ENCODE data around the gene NDST4. TPM values are rescaled to one million over a fixed set of nuclear protein-coding genes. Genes with fewer than 3 reads are reported as not detected.
"Not testable (repeated sequence)": the region's sequence is repeated elsewhere in the genome, so short reads cannot be mapped to it uniquely, and the experiment has no call there.

Gene NDST4
- total and polyA plus RNA-seq, 2 of the 13 experiments (the other 11 are each of a cell fraction or from before 2014, with no cell fraction given), result not detected

DNA sequence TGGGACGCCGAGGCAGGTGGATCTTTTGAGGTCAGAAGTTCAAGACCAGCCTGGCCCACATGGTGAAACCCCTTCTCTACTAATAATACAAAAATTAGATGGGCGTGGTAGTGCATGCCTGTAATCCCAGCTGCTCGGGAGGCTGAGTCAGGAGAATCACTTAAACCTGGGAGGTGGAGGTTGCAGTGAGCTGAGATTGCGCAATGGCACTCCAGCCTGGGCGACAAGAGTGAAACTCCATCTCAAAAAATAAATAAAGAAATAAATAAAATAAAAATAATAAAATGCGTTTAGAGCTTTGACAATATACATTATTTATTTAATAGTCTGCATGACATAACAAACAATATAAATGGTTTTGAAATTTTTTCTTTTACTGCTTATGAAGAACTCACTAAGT, 133.0 kb downstream of the NDST4 start:
- H3K27me3 ChIP-seq (ENCODE audit: control insufficient read depth in 1 of 2, insufficient read depth in 2 of 2, low read length in 2 of 2); BruUV-seq (replicated peaks); H4K20me1 ChIP-seq (ENCODE audit: insufficient read depth, low read length); DNase-seq (ENCODE audit: low spot score); FAIRE-seq; H3K36me3 ChIP-seq (replicated peaks in 1 of 2; ENCODE audit: control insufficient read depth in 1 of 2, insufficient read depth in 2 of 2, low read length in 2 of 2); H3K9me3 ChIP-seq (ENCODE audit: low read length); H3K4me1 ChIP-seq (ENCODE audit: insufficient read depth, low read length); CTCF ChIA-PET (ENCODE audit: low intra/inter-chr PET ratio, low total read pairs); in situ Hi-C loops (cut with HindIII; ENCODE audit: extremely low pct_ligation_motif_present, low pct_unique_long_range_greater_than_20kb); H3K4me2 ChIP-seq (ENCODE audit: low read depth, low read length); intact Hi-C loops (cut with micrococcal nuclease; ENCODE audit: unreplicated experiment); H2AFZ ChIP-seq (ENCODE audit: low read length); H3K9ac ChIP-seq (ENCODE audit: insufficient read depth, low read depth, low read length); H3K79me2 ChIP-seq (ENCODE audit: insufficient read depth, low read length); H3K27ac ChIP-seq (ENCODE audit: extremely low read length, insufficient read depth, low read length); H3K4me3 ChIP-seq (replicated peaks in 1 of 3; ENCODE audit: insufficient read depth in 1 of 3, low read depth in 2 of 3, low read length in 3 of 3); POLR2A ChIA-PET; ATAC-seq: not testable (repeated sequence)
- 6% methylated on average over 7 of the region's 7 CpGs for WGBS (ENCODE audit: low lambda C conversion rate)
- TF ChIP-seq CEBPB (IDR thresholded peaks at IDR 0.05; ENCODE audit: borderline replicate concordance, low read depth, low read length) (peak; percentile 56), CEBPG (CRISPR knock-in tag; IDR thresholded peaks at IDR 0.05) (0 out of 2 replicates have a peak, but pooled peaks have one; percentile 10)

DNA sequence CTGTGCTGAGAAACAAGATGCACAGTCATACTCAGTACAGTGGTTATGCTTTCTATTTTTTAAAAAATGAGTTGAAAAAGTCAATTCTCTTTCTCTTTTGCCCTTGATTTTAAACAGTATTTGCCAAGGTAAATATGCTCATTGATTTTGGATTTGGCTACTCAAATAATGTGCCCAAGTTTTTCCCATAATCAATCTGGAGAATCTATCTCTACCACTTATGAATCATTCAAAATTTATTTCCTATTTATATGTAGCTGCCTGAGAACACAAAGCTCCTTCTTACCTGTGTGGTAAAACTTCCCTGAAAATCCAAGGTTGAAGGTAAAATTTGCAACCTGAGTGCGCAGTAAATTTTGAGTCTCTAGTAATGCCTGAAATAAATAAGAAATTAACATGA, 136.5 kb downstream of the NDST4 start:
- DNase-seq (ENCODE audit: low spot score) (no peak), ATAC-seq (no peak), FAIRE-seq (no peak)
- no peak overlapping the region for H3K4me3 ChIP-seq (replicated peaks in 1 of 3; ENCODE audit: insufficient read depth in 1 of 3, low read depth in 2 of 3, low read length in 3 of 3)
- H3K79me2 ChIP-seq (ENCODE audit: insufficient read depth, low read length), result no peaks in the 10 kb centered on the region
- in situ Hi-C loops (cut with HindIII; ENCODE audit: extremely low pct_ligation_motif_present, low pct_unique_long_range_greater_than_20kb), result no loop called here
- no peaks in the 10 kb centered on the region for H4K20me1 ChIP-seq (ENCODE audit: insufficient read depth, low read length)
- H3K4me2 ChIP-seq (ENCODE audit: low read depth, low read length), result no peak overlapping the region
- no peak overlapping the region for H2AFZ ChIP-seq (ENCODE audit: low read length)
- ChIA-PET POLR2A (no interaction called here), CTCF (ENCODE audit: low intra/inter-chr PET ratio, low total read pairs) (no interaction called here)
- no peak overlapping the region for H3K9ac ChIP-seq (ENCODE audit: insufficient read depth, low read depth, low read length)
- no peaks in the 10 kb centered on the region for H3K36me3 ChIP-seq (replicated peaks in 1 of 2; ENCODE audit: control insufficient read depth in 1 of 2, insufficient read depth in 2 of 2, low read length in 2 of 2)
- no peaks in the 10 kb centered on the region for H3K4me1 ChIP-seq (ENCODE audit: insufficient read depth, low read length)
- H3K9me3 ChIP-seq (ENCODE audit: low read length), result no peaks in the 10 kb centered on the region
- 3% methylated on average over 1 of the region's 1 CpG for WGBS (ENCODE audit: low lambda C conversion rate)
- intact Hi-C loops (cut with micrococcal nuclease; ENCODE audit: unreplicated experiment), result no loop called here
- BruUV-seq (replicated peaks), result no TSS peak
- no peaks in the 10 kb centered on the region for H3K27me3 ChIP-seq (ENCODE audit: control insufficient read depth in 1 of 2, insufficient read depth in 2 of 2, low read length in 2 of 2)
- no peak overlapping the region for H3K27ac ChIP-seq (ENCODE audit: extremely low read length, insufficient read depth, low read length)
- TF ChIP-seq ZNF501 (CRISPR knock-in tag; IDR thresholded peaks at IDR 0.05) (no peak), ZFP62 (CRISPR knock-in tag; IDR thresholded peaks at IDR 0.05) (no peak), TAF15 (IDR thresholded peaks at IDR 0.05; ENCODE audit: low read depth, low read length, poor library complexity, severe bottlenecking) (no peak), MZF1 (CRISPR knock-in tag; IDR thresholded peaks at IDR 0.05; ENCODE audit: borderline replicate concordance) (no peak), SALL2 (CRISPR knock-in tag; IDR thresholded peaks at IDR 0.05) (no peak), ZNF674 (CRISPR knock-in tag; IDR thresholded peaks at IDR 0.05; ENCODE audit: low read depth) (no peak), ZNF160 (CRISPR knock-in tag; IDR thresholded peaks at IDR 0.05) (no peak), XBP1 (CRISPR knock-in tag; IDR thresholded peaks at IDR 0.05) (no peak), ZFP37 (CRISPR knock-in tag; IDR thresholded peaks at IDR 0.05; ENCODE audit: borderline replicate concordance) (no peak), ZNF792 (CRISPR knock-in tag; IDR thresholded peaks at IDR 0.05) (no peak)
- TF ChIP-seq, protein P1, sequence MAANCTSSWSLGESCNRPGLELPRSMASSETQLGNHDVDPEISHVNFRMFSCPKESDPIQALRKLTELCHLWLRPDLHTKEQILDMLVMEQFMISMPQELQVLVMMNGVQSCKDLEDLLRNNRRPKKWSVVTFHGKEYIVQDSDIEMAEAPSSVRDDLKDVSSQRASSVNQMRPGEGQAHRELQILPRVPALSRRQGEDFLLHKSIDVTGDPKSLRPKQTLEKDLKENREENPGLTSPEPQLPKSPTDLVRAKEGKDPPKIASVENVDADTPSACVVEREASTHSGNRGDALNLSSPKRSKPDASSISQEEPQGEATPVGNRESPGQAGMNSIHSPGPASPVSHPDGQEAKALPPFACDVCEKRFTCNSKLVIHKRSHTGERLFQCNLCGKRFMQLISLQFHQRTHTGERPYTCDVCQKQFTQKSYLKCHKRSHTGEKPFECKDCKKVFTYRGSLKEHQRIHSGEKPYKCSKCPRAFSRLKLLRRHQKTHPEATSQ (CRISPR knock-in tag; IDR thresholded peaks at IDR 0.05; ENCODE audit: borderline replicate concordance), result no peak
- TF ChIP-seq, protein P2, sequence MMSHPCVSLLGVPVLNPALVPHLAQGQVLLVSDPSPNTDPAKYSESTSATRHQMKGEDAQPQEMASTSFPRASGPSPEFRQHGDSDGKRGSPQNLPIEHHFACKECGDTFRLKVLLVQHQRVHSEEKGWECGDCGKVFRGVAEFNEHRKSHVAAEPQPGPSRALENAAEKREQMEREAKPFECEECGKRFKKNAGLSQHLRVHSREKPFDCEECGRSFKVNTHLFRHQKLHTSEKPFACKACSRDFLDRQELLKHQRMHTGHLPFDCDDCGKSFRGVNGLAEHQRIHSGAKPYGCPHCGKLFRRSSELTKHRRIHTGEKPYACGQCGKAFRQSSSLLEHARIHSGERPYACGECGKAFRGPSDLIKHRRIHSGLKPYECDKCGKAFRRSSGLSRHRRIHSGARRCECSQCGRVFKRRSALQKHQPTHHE (CRISPR knock-in tag; IDR thresholded peaks at IDR 0.05; ENCODE audit: borderline replicate concordance), result no peak
- TF ChIP-seq, protein P3, sequence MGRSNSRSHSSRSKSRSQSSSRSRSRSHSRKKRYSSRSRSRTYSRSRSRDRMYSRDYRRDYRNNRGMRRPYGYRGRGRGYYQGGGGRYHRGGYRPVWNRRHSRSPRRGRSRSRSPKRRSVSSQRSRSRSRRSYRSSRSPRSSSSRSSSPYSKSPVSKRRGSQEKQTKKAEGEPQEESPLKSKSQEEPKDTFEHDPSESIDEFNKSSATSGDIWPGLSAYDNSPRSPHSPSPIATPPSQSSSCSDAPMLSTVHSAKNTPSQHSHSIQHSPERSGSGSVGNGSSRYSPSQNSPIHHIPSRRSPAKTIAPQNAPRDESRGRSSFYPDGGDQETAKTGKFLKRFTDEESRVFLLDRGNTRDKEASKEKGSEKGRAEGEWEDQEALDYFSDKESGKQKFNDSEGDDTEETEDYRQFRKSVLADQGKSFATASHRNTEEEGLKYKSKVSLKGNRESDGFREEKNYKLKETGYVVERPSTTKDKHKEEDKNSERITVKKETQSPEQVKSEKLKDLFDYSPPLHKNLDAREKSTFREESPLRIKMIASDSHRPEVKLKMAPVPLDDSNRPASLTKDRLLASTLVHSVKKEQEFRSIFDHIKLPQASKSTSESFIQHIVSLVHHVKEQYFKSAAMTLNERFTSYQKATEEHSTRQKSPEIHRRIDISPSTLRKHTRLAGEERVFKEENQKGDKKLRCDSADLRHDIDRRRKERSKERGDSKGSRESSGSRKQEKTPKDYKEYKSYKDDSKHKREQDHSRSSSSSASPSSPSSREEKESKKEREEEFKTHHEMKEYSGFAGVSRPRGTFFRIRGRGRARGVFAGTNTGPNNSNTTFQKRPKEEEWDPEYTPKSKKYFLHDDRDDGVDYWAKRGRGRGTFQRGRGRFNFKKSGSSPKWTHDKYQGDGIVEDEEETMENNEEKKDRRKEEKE (IDR thresholded peaks at IDR 0.05), result no peak
